BJ (cell line): ENCODE results near the gene HMGB4. TPM values are rescaled to one million over a fixed set of nuclear protein-coding genes. Genes with fewer than 3 reads are reported as not detected.

ENCODE experiments used
- CTCF ChIA-PET: fragments of 350-600 bp; formaldehyde crosslinking; extraction: SDS; loops from one replicate; lab custom pipeline; 2021; ENCODE audit warnings: antibody characterized with exemption, inconsistent platforms; lab: Yijun Ruan, JAX
- POLR2A ChIA-PET: fragments of 300-600 bp; sonication (Branson Sonifier 250); formaldehyde crosslinking; extraction: SDS; loops from one replicate; lab custom pipeline; 2021; ENCODE audit warnings: antibody characterized with exemption; lab: Charles Lee
- DNase-seq: peaks from one replicate; pipeline ENCODE4 v3.0.0-alpha.2; 2011; ENCODE audit warnings: low read depth
- H3K27me3 ChIP-seq: 2 replicates; pipeline ENCODE4 v1.6.0; 2011; ENCODE audit warnings: low read length; ENCODE audit not compliant: control insufficient read depth, insufficient read depth
- H3K36me3 ChIP-seq: 2 replicates; pipeline ENCODE4 v1.5.1; 2011; ENCODE audit warnings: low read length; ENCODE audit not compliant: control insufficient read depth, insufficient read depth
- H3K4me3 ChIP-seq: 2 replicates; pipeline ENCODE4 v1.5.1; 2011; ENCODE audit warnings: low read depth, mild to moderate bottlenecking, control low read depth, low read length
- polyA plus RNA-seq: library from polyadenylated mRNA; depleted of rRNA; stranded (reverse); fragments of >200 nt; gene quantifications from 2 replicates; pipeline ENCODE4 v1.2.3, GENCODE V29; 2011
- TF ChIP-seq, protein P1 (sequence below): IDR thresholded peaks from 2 replicates; pipeline ENCODE4 v1.5.1; 2011; ENCODE audit warnings: low read depth, mild to moderate bottlenecking, control low read depth, inconsistent platforms, low read length, moderate library complexity; ENCODE audit not compliant: insufficient read depth

Gene HMGB4
- polyA plus RNA-seq, 1 experiment = not detected

DNA sequence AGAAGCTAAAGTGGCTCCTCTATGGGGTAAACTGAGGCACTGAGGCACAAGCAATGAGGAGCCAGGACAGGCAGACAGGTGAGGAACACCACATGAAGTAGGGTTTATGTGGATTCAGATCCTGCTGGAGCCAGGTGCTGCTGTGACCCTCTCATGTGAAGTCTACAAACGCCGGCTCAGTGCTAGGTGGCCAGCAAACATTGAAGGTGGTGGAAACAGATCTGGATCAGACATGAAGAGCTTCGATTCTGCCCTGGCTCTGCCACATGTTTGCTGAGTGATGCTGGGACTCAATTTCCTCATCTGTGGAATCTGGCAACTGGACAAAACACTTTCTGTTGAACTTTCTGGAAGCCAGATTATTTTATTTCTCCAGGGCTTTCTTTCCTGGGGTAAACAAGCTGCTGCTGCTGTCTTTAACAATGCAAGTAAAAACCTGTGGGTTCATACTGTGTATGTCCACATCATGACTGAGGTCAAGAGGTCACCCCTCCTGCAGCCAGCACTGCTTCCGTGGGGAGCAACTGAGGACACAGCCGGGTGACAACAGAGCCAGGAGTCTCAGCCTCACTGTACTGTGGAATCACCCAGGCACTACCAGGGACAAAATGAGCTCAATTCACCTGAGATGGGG is 33.3 kb downstream of the HMGB4 start:
- no peak for DNase-seq
- POLR2A ChIA-PET = no interaction called here
- H3K4me3 ChIP-seq = no peak overlapping the region
- CTCF ChIA-PET = interaction anchor here (1.0 to 2.1 kb wide), 2 partner anchors 16 to 266 kb away, joined by 3 to 8 read pairs; no protein-coding TSS in a partner anchor
- TF ChIP-seq, protein P1, sequence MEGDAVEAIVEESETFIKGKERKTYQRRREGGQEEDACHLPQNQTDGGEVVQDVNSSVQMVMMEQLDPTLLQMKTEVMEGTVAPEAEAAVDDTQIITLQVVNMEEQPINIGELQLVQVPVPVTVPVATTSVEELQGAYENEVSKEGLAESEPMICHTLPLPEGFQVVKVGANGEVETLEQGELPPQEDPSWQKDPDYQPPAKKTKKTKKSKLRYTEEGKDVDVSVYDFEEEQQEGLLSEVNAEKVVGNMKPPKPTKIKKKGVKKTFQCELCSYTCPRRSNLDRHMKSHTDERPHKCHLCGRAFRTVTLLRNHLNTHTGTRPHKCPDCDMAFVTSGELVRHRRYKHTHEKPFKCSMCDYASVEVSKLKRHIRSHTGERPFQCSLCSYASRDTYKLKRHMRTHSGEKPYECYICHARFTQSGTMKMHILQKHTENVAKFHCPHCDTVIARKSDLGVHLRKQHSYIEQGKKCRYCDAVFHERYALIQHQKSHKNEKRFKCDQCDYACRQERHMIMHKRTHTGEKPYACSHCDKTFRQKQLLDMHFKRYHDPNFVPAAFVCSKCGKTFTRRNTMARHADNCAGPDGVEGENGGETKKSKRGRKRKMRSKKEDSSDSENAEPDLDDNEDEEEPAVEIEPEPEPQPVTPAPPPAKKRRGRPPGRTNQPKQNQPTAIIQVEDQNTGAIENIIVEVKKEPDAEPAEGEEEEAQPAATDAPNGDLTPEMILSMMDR = no peak
- H3K36me3 ChIP-seq = no peaks in the 10 kb centered on the region
- H3K27me3 ChIP-seq = no peaks in the 10 kb centered on the region

DNA sequence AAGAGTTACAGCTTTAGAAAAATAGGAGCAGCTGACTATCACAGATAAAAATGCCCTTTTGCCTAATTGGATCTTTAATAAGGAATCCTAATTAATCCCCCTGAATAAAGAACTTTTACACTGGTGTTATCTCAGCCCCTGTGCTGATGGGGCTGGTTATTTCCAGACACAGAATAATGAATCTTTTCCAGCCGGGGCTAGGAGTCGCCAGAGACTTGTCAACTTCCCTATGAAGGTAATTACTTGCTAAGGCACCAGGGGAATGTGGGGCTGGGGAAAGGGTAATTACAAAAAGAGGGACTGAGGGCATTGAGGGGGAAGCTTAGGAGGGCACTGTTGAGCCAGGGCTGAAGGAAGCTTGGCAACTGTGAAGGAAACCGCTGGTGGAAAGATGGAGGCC is 34.5 kb downstream of the HMGB4 start:
- H3K36me3 ChIP-seq = no peaks in the 10 kb centered on the region
- no peak for DNase-seq
- ChIA-PET POLR2A (no interaction called here), CTCF (interaction anchor here (2.1 kb wide), 1 partner anchor 265 kb away, joined by 8 read pairs; no protein-coding TSS in a partner anchor)
- TF ChIP-seq, protein P1 = no peak
- no peak overlapping the region for H3K4me3 ChIP-seq
- H3K27me3 ChIP-seq = no peaks in the 10 kb centered on the region

DNA sequence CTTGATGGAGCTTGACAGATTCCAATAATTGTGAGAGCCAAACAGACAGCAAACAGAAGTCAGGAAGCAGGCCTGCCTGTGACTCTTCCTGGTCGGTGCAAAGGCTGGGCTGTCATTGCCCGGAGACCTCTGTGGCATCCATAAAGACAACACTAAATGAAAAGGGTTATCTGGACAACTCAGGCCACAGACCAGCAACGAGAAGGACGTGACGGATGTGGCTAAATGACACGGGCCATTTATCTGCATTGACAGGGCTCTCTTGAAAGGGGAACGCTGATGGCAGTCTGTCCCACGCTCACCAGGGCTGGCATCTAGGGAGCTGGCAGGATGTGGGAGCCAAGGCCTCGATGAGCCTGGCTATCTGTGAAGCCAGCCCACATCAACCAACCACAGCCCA is 35.0 kb downstream of the HMGB4 start:
- no peak for DNase-seq
- Histone ChIP-seq H3K36me3 (no peaks in the 10 kb centered on the region), H3K27me3 (no peaks in the 10 kb centered on the region), H3K4me3 (no peak overlapping the region)
- ChIA-PET CTCF (no interaction called here), POLR2A (no interaction called here)
- TF ChIP-seq, protein P1 = no peak

DNA sequence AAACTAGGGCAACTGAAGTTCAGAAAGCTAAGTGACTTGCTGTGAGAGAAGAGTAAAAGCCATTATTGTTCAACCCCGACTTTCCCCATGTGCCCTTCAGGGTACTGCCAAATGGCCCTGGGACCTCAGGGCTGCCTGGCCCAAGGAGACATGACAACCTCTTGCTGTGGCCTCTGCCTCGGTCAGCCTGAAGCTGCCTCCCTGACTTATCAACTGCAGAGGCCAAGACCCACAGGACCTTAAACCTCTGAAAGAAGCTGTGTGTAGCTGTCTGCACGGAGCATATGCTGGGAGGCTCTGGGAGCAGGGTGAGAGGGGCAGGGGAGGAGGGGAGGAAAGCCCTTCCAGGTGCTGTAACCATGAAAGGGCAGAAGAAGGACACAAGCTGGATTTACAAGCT is 35.9 kb downstream of the HMGB4 start:
- DNase-seq = no peak
- TF ChIP-seq, protein P1 = no peak
- no peaks in the 10 kb centered on the region for H3K36me3 ChIP-seq
- H3K27me3 ChIP-seq = no peaks in the 10 kb centered on the region
- ChIA-PET POLR2A (no interaction called here), CTCF (no interaction called here)
- no peak overlapping the region for H3K4me3 ChIP-seq

DNA sequence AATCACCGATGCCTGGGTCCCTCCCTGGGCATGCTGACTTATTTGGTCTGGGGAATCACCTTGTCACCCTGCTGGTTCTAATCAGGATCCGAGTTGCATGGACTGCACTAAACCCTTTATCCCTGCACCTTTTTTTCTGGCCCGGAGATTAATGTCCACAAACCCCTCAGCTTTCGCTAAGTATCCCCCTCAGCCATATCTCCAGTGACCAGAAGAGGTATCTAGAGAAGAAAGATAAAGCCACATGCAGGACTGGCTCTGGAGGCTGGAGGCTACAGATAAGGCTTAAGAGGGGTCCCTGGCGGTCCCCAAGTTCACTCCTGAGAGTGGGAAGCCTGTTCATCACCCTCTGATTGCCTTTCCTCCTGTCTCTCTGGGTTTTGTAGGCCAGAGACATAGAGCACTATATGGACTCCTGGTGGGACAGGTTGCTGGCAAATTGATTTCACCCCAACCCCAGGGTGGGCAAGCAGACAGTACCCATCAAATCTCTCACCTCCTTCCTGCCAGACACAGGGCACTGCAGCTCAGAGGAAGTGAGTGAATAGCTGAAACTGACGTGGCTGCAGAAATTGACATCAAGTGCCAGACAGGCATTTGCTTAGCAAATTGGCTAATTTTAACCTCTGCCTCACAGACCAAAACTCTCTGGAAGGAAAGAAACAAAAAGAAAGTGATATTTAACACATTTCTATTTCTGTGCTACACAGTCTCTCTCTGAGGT is 38.8 kb downstream of the HMGB4 start:
- TF ChIP-seq, protein P1 = no peak
- Histone ChIP-seq H3K4me3 (no peak overlapping the region), H3K36me3 (no peaks in the 10 kb centered on the region), H3K27me3 (no peaks in the 10 kb centered on the region)
- POLR2A ChIA-PET = no interaction called here
- no peak for DNase-seq
- CTCF ChIA-PET = interaction anchor here (1.3 kb wide), 1 partner anchor 11 kb away, joined by 3 read pairs; no protein-coding TSS in a partner anchor
